Raji (cell line): ENCODE data around the gene KNCN.

Experiments used
- POLR2A ChIP-seq: IDR thresholded peaks from 2 replicates; pipeline ENCODE4 v1.6.1; 2011; ENCODE audit warnings: low read depth, low read length, control low read depth; ENCODE audit not compliant: insufficient read depth

Gene KNCN

GRCh38 chr1:46553506-46553905, 2.1 kb upstream of the KNCN start:
- no peak for TF ChIP-seq POLR2A

- no peak for TF ChIP-seq POLR2A
These were observed 1.1 kb upstream of the KNCN start for GRCh38 chr1:46552357-46553237.

GRCh38 chr1:46550751-46551231, 656 bp downstream of the KNCN start:
- TF ChIP-seq POLR2A, result no peak

- no peak for TF ChIP-seq POLR2A
These were observed 1.5 kb downstream of the KNCN start for GRCh38 chr1:46549697-46550681.

- TF ChIP-seq POLR2A, result no peak
These were observed 3.7 kb downstream of the KNCN start for GRCh38 chr1:46547481-46548383.

- no peak for TF ChIP-seq POLR2A
These were observed 5.2 kb downstream of the KNCN start for GRCh38 chr1:46546210-46546609.

GRCh38 chr1:46545784-46546183, 5.7 kb downstream of the KNCN start:
- no peak for TF ChIP-seq POLR2A

GRCh38 chr1:46544561-46545240, 6.7 kb downstream of the KNCN start:
- no peak for TF ChIP-seq POLR2A

GRCh38 chr1:46543761-46544560, 7.5 kb downstream of the KNCN start:
- no peak for TF ChIP-seq POLR2A

GRCh38 chr1:46543382-46543760, 8.1 kb downstream of the KNCN start:
- no peak for TF ChIP-seq POLR2A

- TF ChIP-seq POLR2A, result no peak
These were observed 11.5 kb downstream of the KNCN start for GRCh38 chr1:46539972-46540371.

- no peak for TF ChIP-seq POLR2A
These were observed 13.3 kb downstream of the KNCN start for GRCh38 chr1:46538147-46538546.

- TF ChIP-seq POLR2A, result no peak
These were observed 13.8 kb downstream of the KNCN start for GRCh38 chr1:46537651-46538050.

- TF ChIP-seq POLR2A, result no peak
These were observed 14.9 kb downstream of the KNCN start for GRCh38 chr1:46536527-46536926.

GRCh38 chr1:46535063-46535462, 16.4 kb downstream of the KNCN start:
- TF ChIP-seq POLR2A, result no peak
